Liver (tissue), 9 donors: ENCODE measurements around the gene PROX2. TPM values are rescaled to one million over a fixed set of nuclear protein-coding genes. Genes with fewer than 3 reads are reported as not detected.

Experiments used
- DNase-seq: peaks from one replicate; pipeline ENCODE4 v3.0.0-alpha.2; 2017; ENCODE audit warnings: low spot score
- H3K27ac ChIP-seq, 2 donors: one replicate each; pipeline ENCODE4 v1.7.0; 2013; ENCODE audit warnings: inconsistent platforms in 2 of 2, low read length in 2 of 2, control low read depth in 1 of 2, low read depth in 1 of 2, mild to moderate bottlenecking in 1 of 2
- H3K27me3 ChIP-seq, 4 donors: one replicate each; pipeline versions ENCODE4 v1.6.1 to v1.7.0; 2013; ENCODE audit warnings: low read length in 3 of 4, inconsistent platforms in 1 of 4, mild to moderate bottlenecking in 1 of 4, moderate library complexity in 1 of 4; ENCODE audit not compliant: control insufficient read depth in 4 of 4, insufficient read depth in 4 of 4
- H3K36me3 ChIP-seq, 4 donors: one replicate each; pipeline versions ENCODE4 v1.6.1 to v1.7.0; 2013; ENCODE audit warnings: low read length in 3 of 4, mild to moderate bottlenecking in 3 of 4, low read depth in 1 of 4, moderate library complexity in 1 of 4; ENCODE audit not compliant: control insufficient read depth in 4 of 4, insufficient read depth in 3 of 4
- H3K4me1 ChIP-seq, 4 donors: one replicate each; pipeline versions ENCODE4 v1.6.1 to v1.7.0; 2013; ENCODE audit warnings: low read length in 3 of 4, mild to moderate bottlenecking in 3 of 4, moderate library complexity in 1 of 4; ENCODE audit not compliant: control insufficient read depth in 4 of 4, insufficient read depth in 4 of 4
- H3K4me3 ChIP-seq, 3 donors: one replicate each; pipeline versions ENCODE4 v1.6.1 to v1.7.0; 2013; ENCODE audit warnings: low read length in 3 of 3, control low read depth in 1 of 3, low read depth in 1 of 3, mild to moderate bottlenecking in 1 of 3
- H3K9ac ChIP-seq, 2 donors: one replicate each; pipeline ENCODE4 v1.7.0; 2013; ENCODE audit warnings: low read length in 2 of 2, mild to moderate bottlenecking in 2 of 2, moderate library complexity in 2 of 2, control low read depth in 1 of 2, low read depth in 1 of 2
- H3K9me3 ChIP-seq, 4 donors: one replicate each; pipeline versions ENCODE4 v1.6.1 to v1.7.0; 2013; ENCODE audit warnings: low read length in 3 of 4; ENCODE audit not compliant: control insufficient read depth in 4 of 4
- EGR1 ChIP-seq, 2 donors: IDR thresholded peaks; 2 replicates each; pipeline ENCODE4 v1.6.1; 2016 to 2018; ENCODE audit warnings: antibody characterized with exemption in 2 of 2, low read depth in 2 of 2
- FOXA1 ChIP-seq: IDR thresholded peaks from 2 replicates; pipeline ENCODE4 v1.6.1; 2016; ENCODE audit warnings: antibody characterized with exemption
- FOXA2 ChIP-seq: IDR thresholded peaks from 2 replicates; pipeline ENCODE4 v1.6.1; 2016; ENCODE audit warnings: antibody characterized with exemption
- GABPA ChIP-seq, 2 donors: IDR thresholded peaks in 1 of 2; conservative IDR thresholded peaks in 1 of 2; 2 replicates each; pipeline ENCODE4 v1.6.1; 2016; ENCODE audit warnings: antibody characterized with exemption in 2 of 2, mild to moderate bottlenecking in 1 of 2, moderate library complexity in 1 of 2
- HNF4A ChIP-seq, 2 donors: conservative IDR thresholded peaks; 2 replicates each; pipeline ENCODE4 v1.6.1; 2016; ENCODE audit warnings: antibody characterized with exemption in 2 of 2, mild to moderate bottlenecking in 2 of 2
- HNF4G ChIP-seq: IDR thresholded peaks from 2 replicates; pipeline ENCODE4 v1.6.1; 2016; ENCODE audit warnings: antibody characterized with exemption
- JUND ChIP-seq, 2 donors: IDR thresholded peaks; 2 replicates each; pipeline ENCODE4 v1.6.1; 2016; ENCODE audit warnings: antibody characterized with exemption in 2 of 2
- NR2F2 ChIP-seq: IDR thresholded peaks from 2 replicates; pipeline ENCODE4 v1.6.1; 2016; ENCODE audit warnings: antibody characterized with exemption
- RAD21 ChIP-seq, 2 donors: IDR thresholded peaks; 2 replicates each; pipeline ENCODE4 v1.6.1; 2016; ENCODE audit warnings: antibody characterized with exemption in 2 of 2, mild to moderate bottlenecking in 2 of 2
- RXRA ChIP-seq, 2 donors: IDR thresholded peaks; 2 replicates each; pipeline ENCODE4 v1.6.1; 2017 to 2018; ENCODE audit warnings: antibody characterized with exemption in 2 of 2, mild to moderate bottlenecking in 1 of 2
- SP1 ChIP-seq: IDR thresholded peaks from 2 replicates; pipeline ENCODE4 v1.6.1; 2018; ENCODE audit warnings: antibody characterized with exemption, mild to moderate bottlenecking
- TAF1 ChIP-seq: conservative IDR thresholded peaks from 2 replicates; pipeline ENCODE4 v1.6.1; 2016; ENCODE audit warnings: antibody characterized with exemption, mild to moderate bottlenecking
- YY1 ChIP-seq: IDR thresholded peaks from 2 replicates; pipeline ENCODE4 v1.6.1; 2016; ENCODE audit warnings: antibody characterized with exemption, mild to moderate bottlenecking
- WGBS: extraction: QIAGEN DNeasy Blood & Tissue Kit; methylation state at CpG from one replicate; pipeline ENCODE4 v1.1.7; 2013; 5-methylcytosine and 5-hydroxymethylcytosine counted together
- polyA plus RNA-seq, 2 donors: library from polyadenylated mRNA; stranded (reverse) in 1 of 2; unstranded in 1 of 2; fragments of 200-250 nt in 1 of 2; fragments of >200 nt in 1 of 2; fragmentation: Nextera tagmentation in 1 of 2; extraction: Ambion mirVana in 1 of 2; gene quantifications; one replicate each; pipeline versions ENCODE4 v1.2.1 to v1.2.3, GENCODE V29; 2013 to 2015
- total RNA-seq, 2 donors: library from RNA; depleted of rRNA; stranded (reverse); fragments of >200 nt; gene quantifications; one replicate each; pipeline ENCODE4 v1.2.3, GENCODE V29; 2014
- TF ChIP-seq, protein P1 (sequence below): IDR thresholded peaks from 2 replicates; pipeline ENCODE4 v1.6.1; 2016; ENCODE audit warnings: antibody characterized with exemption
- TF ChIP-seq, protein P2 (sequence below): IDR thresholded peaks from 2 replicates; pipeline ENCODE4 v1.6.1; 2016; ENCODE audit warnings: antibody characterized with exemption
- TF ChIP-seq, protein P3 (sequence below): fragments of 150-350 bp; IDR thresholded peaks from 2 replicates; pipeline ENCODE4 v1.5.1; 2017; ENCODE audit warnings: improper control_type of control experiment, low read depth, low read length; ENCODE audit not compliant: missing input control
- TF ChIP-seq, protein P4 (sequence below): IDR thresholded peaks from 2 replicates; pipeline ENCODE4 v1.6.1; 2016; ENCODE audit warnings: antibody characterized with exemption
- TF ChIP-seq, protein P5 (sequence below): IDR thresholded peaks from 2 replicates; pipeline ENCODE4 v1.6.1; 2016; ENCODE audit warnings: antibody characterized with exemption, mild to moderate bottlenecking
- donor health status: healthy.
- donor health status: healthy.
- donor health status: healthy.
- donor health status: healthy.
- donor health status: healthy.

The PROX2 gene
- total and polyA plus RNA-seq, 4 donors: 0.06 TPM; not detected in 3

DNA sequence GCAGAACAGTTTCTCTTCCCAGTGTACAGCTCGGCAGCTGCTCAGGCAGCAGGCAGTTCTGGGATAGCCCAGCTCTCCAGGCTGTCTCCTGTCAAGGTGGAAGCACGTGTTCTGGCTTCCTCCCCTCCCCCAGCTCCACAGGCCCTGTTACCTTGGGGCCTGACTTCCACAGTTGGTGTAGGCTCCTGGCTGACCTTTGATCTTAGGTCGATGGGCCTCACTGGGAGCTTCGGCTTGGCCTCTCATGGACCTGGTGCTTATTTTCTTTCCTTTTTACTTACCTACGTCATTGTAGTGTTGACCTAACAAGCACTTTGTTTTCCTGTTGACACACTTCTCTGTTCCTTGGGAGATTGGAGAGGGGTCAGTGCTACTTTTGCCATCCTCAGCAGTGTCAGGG lies 22.7 kb upstream of the PROX2 start (continued):
- TF ChIP-seq HNF4A (conservative IDR thresholded peaks at IDR 0.05) (peak; percentile 93 to 96), TAF1 (no peak), GABPA (IDR thresholded peaks at IDR 0.05 in 1 of 2, conservative IDR thresholded peaks at IDR 0.05 in 1 of 2) (peak in 1 of 2 donors; percentile 59), JUND (IDR thresholded peaks at IDR 0.05) (peak; percentile 67 to 68)
- TF ChIP-seq, protein P1, sequence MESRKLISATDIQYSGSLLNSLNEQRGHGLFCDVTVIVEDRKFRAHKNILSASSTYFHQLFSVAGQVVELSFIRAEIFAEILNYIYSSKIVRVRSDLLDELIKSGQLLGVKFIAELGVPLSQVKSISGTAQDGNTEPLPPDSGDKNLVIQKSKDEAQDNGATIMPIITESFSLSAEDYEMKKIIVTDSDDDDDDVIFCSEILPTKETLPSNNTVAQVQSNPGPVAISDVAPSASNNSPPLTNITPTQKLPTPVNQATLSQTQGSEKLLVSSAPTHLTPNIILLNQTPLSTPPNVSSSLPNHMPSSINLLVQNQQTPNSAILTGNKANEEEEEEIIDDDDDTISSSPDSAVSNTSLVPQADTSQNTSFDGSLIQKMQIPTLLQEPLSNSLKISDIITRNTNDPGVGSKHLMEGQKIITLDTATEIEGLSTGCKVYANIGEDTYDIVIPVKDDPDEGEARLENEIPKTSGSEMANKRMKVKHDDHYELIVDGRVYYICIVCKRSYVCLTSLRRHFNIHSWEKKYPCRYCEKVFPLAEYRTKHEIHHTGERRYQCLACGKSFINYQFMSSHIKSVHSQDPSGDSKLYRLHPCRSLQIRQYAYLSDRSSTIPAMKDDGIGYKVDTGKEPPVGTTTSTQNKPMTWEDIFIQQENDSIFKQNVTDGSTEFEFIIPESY: no peak

DNA sequence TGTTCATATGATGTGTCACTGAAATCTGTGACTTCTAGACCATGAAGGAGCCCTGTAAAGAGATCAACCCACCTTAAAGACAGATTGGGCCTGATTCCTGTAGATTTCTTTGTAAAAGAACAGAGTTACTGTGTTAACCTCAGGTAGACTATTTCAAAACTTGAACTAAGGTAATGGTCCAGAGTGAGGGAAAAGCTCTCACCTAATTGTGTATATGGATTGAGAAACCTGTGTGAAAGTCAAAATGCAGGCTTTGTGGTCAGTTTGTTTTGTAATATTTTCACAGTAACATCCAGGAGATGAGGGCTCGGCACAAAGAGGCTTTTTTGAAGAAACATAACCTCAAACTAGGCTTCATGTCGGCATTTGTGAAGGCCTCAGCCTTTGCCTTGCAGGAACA lies 22.1 kb upstream of the PROX2 start:
- Histone ChIP-seq H3K36me3 (peaks cover 12 to 89% (median 67%) of the 10 kb centered on the region in 4 donors), H3K9me3 (no peaks in the 10 kb centered on the region), H3K9ac (no peak overlapping the region), H3K27me3 (no peaks in the 10 kb centered on the region), H3K4me3 (no peak overlapping the region), H3K27ac (peak overlapping the region; percentile 22 to 28), H3K4me1 (peaks cover 4 to 21% (median 12%) of the 10 kb centered on the region in 4 donors)
- DNase-seq: no peak
- WGBS: 36% methylated on average over 2 of the region's 2 CpGs
- TF ChIP-seq, protein P2, sequence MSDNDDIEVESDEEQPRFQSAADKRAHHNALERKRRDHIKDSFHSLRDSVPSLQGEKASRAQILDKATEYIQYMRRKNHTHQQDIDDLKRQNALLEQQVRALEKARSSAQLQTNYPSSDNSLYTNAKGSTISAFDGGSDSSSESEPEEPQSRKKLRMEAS: no peak
- TF ChIP-seq SP1 (no peak), GABPA (IDR thresholded peaks at IDR 0.05 in 1 of 2, conservative IDR thresholded peaks at IDR 0.05 in 1 of 2) (no peak), NR2F2 (no peak), JUND (IDR thresholded peaks at IDR 0.05) (peak in 1 of 2 donors; percentile 46), RXRA (IDR thresholded peaks at IDR 0.05) (peak; percentile 36 to 70), HNF4G (peak; percentile 61), YY1 (peak; percentile 26), TAF1 (no peak), RAD21 (IDR thresholded peaks at IDR 0.05) (no peak), FOXA2 (peak; percentile 9), HNF4A (conservative IDR thresholded peaks at IDR 0.05) (peak; percentile 91 to 93), FOXA1 (no peak), EGR1 (IDR thresholded peaks at IDR 0.05; ENCODE audit: low read depth in 2 of 2) (no peak)
- TF ChIP-seq, protein P3, sequence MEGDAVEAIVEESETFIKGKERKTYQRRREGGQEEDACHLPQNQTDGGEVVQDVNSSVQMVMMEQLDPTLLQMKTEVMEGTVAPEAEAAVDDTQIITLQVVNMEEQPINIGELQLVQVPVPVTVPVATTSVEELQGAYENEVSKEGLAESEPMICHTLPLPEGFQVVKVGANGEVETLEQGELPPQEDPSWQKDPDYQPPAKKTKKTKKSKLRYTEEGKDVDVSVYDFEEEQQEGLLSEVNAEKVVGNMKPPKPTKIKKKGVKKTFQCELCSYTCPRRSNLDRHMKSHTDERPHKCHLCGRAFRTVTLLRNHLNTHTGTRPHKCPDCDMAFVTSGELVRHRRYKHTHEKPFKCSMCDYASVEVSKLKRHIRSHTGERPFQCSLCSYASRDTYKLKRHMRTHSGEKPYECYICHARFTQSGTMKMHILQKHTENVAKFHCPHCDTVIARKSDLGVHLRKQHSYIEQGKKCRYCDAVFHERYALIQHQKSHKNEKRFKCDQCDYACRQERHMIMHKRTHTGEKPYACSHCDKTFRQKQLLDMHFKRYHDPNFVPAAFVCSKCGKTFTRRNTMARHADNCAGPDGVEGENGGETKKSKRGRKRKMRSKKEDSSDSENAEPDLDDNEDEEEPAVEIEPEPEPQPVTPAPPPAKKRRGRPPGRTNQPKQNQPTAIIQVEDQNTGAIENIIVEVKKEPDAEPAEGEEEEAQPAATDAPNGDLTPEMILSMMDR: no peak
- TF ChIP-seq, protein P4, sequence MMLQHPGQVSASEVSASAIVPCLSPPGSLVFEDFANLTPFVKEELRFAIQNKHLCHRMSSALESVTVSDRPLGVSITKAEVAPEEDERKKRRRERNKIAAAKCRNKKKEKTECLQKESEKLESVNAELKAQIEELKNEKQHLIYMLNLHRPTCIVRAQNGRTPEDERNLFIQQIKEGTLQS: no peak
- TF ChIP-seq, protein P5, sequence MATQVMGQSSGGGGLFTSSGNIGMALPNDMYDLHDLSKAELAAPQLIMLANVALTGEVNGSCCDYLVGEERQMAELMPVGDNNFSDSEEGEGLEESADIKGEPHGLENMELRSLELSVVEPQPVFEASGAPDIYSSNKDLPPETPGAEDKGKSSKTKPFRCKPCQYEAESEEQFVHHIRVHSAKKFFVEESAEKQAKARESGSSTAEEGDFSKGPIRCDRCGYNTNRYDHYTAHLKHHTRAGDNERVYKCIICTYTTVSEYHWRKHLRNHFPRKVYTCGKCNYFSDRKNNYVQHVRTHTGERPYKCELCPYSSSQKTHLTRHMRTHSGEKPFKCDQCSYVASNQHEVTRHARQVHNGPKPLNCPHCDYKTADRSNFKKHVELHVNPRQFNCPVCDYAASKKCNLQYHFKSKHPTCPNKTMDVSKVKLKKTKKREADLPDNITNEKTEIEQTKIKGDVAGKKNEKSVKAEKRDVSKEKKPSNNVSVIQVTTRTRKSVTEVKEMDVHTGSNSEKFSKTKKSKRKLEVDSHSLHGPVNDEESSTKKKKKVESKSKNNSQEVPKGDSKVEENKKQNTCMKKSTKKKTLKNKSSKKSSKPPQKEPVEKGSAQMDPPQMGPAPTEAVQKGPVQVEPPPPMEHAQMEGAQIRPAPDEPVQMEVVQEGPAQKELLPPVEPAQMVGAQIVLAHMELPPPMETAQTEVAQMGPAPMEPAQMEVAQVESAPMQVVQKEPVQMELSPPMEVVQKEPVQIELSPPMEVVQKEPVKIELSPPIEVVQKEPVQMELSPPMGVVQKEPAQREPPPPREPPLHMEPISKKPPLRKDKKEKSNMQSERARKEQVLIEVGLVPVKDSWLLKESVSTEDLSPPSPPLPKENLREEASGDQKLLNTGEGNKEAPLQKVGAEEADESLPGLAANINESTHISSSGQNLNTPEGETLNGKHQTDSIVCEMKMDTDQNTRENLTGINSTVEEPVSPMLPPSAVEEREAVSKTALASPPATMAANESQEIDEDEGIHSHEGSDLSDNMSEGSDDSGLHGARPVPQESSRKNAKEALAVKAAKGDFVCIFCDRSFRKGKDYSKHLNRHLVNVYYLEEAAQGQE: no peak
- TF ChIP-seq, protein P1: peak; percentile 19
